Measurements from ENCODE around the gene VGLL2. TPM values are rescaled to one million over a fixed set of nuclear protein-coding genes. Genes with fewer than 3 reads are reported as not detected.
"Not testable (repeated sequence)": the region's sequence is repeated elsewhere in the genome, so short reads cannot be mapped to it uniquely, and the experiment has no call there.

VGLL2 gene, protein sequence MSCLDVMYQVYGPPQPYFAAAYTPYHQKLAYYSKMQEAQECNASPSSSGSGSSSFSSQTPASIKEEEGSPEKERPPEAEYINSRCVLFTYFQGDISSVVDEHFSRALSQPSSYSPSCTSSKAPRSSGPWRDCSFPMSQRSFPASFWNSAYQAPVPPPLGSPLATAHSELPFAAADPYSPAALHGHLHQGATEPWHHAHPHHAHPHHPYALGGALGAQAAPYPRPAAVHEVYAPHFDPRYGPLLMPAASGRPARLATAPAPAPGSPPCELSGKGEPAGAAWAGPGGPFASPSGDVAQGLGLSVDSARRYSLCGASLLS
- not detected for total RNA-seq
- long read RNA-seq: 0 reads

DNA sequence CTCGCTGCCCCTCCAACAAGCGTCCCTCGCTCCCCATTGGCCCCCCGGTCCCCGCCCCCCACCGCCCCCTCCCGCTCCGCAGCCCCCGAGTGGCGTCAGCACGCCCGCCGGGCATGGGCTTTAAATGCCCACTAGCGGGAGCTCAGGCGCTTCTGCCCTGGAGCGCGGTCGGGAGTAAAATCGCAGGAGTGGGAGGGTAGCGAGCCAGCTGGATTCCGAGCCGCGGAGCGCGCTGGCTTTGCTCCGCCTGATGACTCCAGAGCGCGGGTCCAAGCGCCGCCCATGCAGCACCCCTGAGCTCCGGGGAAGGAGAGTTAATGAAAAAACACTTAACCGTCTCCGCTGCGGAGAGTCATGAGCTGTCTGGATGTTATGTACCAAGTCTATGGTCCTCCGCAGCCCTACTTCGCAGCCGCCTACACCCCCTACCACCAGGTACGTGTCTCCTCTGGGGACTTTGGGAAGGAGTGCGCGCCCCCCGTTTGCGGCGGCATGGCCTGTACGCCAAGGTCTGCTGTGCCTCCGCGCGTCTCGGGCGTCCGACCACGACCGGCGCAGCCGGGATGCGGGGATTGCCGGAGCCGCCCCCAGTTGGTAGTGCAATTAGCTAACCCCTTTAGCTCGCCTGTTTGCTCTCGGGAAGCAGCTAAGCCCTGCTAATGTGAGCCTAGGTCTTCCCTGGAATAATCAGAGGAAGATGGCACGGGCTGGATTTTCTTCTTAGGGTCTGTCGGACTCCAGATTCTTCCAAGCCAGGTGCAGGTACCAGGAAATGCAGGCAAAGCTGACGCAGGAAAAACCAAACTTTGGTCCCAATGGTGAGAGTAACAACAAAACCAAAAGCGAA lies at the start of gene VGLL2:
VGLL2 (plus strand) TSS at position 149 of the 847 bp plus-strand sequence; CDS start at position 355, 206 bp downstream.
- peak; percentile 55 for DNase-seq
- ATAC-seq (ENCODE audit: poor library complexity): peak; percentile 90
- intact Hi-C loops (cut with DNase I): no loop called here

DNA sequence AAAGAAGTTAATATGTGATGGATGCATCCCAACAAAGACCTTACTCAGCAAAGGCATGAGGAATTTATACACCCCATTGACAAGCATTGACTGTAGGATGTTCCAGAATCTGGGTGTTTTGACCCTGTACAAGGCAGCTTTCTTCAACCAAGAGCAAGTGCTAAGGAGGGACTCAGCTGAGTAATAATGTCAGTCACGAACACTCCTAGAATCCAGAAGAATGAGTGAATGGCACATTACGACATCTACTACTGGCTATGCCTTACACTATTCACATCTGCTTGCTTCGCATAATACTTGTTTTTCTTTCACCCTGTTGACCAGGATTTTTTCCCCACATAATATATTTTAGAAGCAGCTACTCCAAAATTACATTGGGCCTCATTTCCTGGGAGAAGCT lies 42.5 kb upstream of the VGLL2 start:
- ATAC-seq (ENCODE audit: poor library complexity) (no peak), DNase-seq (no peak)
- intact Hi-C loops (cut with DNase I): no loop called here

DNA sequence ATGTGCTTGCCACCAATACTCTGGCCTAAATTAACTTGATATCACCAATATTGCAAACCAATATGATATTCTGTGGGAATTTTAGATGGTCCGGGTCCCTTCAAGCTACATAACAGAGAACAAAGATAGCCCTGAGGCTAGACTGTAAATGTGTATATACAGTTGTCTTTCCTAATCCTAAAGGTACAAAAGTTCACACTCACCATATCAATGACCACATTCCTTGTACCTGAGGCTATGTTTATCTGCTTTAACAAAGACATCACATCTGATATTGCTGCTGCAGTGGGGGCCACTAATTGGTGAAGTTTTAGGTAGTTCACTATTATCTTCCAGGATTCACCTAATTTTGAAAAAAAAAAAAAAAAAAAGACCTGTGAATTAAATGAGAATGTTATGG lies 38.6 kb upstream of the VGLL2 start:
- no peak for DNase-seq
- ATAC-seq (ENCODE audit: poor library complexity): no peak
- intact Hi-C loops (cut with DNase I): no loop called here

DNA sequence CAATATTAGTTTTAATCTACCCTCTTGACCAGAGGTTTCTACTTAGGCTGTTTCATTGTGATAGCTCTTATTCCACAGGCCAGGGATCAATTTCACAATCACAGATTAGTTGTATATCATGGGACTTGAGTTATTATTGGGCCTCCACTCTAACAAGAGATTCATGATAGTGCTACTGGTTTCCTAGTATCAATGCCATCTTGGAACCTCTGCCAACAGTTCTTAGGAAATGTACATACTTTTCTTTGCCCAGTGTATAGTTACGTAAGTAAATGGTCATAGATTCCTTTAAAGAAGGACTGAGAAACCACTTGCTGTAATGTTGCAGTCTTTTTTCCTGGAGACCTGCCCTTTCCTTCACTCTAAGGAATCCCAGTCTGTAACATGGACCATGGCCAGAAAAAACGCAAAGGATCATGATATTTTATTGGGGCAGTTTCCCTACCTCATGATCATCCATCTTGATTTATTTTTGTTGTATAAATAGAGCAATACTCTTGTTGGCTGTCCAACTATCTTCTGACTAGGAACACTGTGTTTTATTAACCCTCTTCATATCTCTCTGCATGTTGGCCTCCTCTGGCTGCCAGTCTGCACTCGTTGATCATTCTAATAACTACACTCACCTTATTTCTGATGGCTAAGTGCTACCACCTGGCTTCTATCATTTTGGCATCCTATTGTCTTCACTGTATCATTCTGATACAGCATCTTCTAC lies 38.0 kb upstream of the VGLL2 start:
- intact Hi-C loops (cut with DNase I): no loop called here
- DNase-seq (no peak), ATAC-seq (ENCODE audit: poor library complexity) (no peak)

DNA sequence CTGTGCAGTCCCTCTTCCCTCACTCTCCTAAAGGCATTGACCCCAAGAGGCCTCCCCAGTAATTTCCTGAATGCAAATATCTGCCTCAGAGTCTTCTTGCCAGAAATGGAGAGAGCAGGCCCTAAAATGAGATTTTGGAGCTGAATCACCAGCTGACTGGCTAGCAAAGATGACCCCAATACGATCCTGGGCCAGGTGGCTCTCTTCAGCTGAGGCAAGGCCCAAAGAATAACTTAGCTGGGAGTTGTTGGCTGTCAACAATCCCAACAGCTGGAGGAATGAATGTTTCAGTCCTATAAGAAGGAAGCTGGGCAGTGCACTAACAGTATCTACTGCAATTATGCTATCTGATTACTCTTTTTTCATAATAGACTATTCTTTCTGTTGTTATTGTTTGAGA lies 37.2 kb upstream of the VGLL2 start:
- ATAC-seq (ENCODE audit: poor library complexity) (peak; percentile 38), DNase-seq (no peak)
- intact Hi-C loops (cut with DNase I): no loop called here

DNA sequence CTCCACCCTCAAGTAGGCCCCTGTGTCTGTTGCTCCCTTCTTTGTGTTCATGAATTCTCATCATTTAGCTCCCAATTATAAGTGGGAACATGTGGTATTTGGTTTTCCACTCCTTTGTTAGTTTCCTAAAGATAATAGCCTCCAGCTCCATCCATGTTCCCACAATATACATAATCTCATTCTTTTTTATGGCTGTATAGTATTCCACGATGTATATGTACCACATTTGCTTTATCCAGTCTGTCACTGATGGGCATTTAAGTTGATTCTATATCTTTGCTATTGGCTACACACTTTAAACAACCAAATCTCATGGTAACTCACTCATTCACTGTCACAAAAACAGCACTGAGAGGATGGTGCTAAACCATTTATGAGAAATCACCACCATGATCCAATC lies 35.5 kb upstream of the VGLL2 start:
- no peak for DNase-seq
- no peak for ATAC-seq (ENCODE audit: poor library complexity)
- intact Hi-C loops (cut with DNase I): no loop called here

DNA sequence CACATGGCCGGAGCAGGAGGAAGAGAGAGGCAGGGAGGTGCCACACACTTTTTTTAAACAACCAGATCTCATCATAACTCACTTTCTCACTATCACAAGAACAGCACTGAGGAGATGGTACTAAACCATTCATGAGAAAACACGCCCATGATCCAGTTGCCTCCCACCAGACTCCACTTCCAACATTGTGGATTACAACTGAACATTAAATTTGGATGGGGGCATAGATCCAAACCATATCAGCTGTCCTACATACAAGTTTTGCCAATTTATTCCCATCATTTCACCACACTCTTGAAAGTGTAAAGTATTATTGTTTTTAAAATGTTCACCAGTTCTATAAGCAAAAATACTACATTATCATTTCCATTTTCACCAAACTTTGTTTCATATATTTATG lies 33.9 kb upstream of the VGLL2 start:
- intact Hi-C loops (cut with DNase I): no loop called here
- ATAC-seq (ENCODE audit: poor library complexity): no peak
- no peak for DNase-seq

DNA sequence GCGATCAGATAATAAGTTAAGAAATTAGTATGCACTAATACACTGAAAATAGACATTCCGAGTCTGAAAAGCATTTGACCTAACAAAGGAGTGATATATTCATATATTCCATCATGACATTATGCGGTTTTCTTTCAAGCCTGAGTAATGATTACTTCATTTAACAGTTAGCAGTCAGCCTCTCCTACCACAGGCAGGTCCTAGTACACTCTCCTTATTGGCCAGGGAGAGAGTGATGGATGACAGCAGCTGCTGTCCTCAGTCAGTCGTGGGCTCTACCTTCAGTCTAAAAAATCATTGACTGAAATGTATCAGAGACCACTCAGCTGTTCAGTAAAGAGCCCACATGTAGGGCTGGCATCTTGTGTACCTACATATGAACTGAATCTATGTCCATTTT lies 33.2 kb upstream of the VGLL2 start:
- no peak for ATAC-seq (ENCODE audit: poor library complexity)
- no peak for DNase-seq
- intact Hi-C loops (cut with DNase I): no loop called here

DNA sequence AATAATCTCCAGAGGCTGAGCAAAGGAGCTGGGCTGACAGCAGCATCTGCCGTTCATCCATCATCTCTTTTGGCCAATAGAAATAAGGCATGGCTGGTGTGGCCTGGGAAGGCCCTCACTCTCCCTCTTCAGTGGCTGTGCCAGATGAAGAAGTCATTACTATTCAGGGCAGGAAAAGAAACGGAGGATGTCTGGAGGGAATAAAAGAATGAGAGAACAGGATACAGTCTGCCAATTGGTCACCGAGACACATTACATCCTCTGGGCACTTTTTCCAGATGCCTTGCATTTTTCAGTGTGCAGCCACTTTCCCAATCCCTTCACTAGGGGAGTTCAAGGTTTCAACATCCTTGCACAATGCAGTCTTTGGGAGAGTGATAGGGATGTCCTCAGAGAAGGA lies 32.2 kb upstream of the VGLL2 start:
- DNase-seq (no peak), ATAC-seq (ENCODE audit: poor library complexity) (peak; percentile 71)
- intact Hi-C loops (cut with DNase I): no loop called here

DNA sequence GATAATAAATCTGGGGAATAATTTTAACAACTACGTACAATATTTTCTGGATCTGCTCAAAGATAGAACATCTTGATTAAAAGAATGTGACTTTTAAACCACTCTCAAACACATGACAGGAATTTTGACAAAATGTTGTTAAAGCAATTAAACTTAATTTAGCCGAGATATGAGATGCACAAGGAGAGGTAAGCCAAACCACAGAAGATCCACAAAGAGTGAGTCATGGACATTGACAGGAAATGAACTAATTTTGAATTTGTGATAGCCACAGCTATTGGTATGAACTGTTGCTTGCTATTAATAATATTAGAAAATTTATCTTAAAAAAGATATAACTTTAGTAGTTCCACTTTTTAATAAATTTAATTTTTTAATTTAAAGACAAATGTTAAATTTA lies 27.8 kb upstream of the VGLL2 start:
- intact Hi-C loops (cut with DNase I): no loop called here
- ATAC-seq (ENCODE audit: poor library complexity): no peak
- DNase-seq: no peak

DNA sequence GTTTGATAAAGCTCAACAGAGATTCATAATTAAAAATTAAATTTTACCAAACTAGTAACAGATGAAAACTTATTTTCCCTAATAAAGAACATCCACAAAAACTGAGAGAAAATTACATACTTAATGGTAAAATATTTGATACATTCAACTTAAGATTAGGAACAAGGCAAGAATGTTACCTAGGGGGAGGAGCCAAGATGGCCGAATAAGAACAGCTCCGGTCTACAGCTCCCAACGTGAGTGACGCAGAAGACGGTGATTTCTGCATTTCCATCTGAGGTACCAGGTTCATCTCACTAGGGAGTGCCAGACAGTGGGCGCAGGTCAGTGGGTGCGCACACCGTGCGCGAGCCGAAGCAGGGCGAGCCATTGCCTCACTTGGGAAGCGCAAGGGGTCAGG lies 20.8 kb upstream of the VGLL2 start:
- intact Hi-C loops (cut with DNase I); DNase-seq; ATAC-seq (ENCODE audit: poor library complexity): not testable (repeated sequence)

DNA sequence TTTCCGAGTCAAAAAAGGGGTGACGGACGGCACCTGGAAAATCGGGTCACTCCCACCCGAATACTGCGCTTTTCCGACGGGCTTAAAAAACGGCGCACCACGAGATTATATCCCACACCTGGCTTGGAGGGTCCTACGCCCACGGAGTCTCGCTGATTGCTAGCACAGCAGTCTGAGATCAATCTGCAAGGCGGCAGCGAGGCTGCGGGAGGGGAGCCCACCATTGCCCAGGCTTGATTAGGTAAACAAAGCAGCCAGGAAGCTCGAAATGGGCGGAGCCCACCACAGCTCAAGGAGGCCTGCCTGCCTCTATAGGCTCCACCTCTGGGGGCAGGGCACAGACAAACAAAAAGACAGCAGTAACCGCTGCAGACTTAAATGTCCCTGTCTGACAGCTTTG lies 20.4 kb upstream of the VGLL2 start:
- intact Hi-C loops (cut with DNase I); DNase-seq; ATAC-seq (ENCODE audit: poor library complexity): not testable (repeated sequence)

DNA sequence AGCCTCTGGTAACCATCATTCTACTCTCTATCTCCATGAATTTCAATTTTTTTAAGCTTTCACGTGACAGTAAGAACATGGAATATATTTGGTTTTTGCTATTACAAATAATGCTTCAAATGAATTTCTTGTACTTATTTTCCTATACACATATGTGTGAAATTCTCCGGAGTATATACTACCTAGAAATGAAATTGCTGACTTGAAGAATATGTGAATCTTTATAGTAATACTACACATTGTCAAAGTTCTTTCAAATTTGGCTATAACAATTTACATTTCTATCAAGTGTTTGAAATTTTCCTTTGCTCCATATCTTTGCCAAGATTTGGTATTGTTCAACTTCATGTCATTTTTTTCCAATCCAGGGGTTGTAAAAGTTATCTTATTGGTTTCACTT lies 11.6 kb upstream of the VGLL2 start:
- DNase-seq (no peak), ATAC-seq (ENCODE audit: poor library complexity) (no peak)
- intact Hi-C loops (cut with DNase I): no loop called here

DNA sequence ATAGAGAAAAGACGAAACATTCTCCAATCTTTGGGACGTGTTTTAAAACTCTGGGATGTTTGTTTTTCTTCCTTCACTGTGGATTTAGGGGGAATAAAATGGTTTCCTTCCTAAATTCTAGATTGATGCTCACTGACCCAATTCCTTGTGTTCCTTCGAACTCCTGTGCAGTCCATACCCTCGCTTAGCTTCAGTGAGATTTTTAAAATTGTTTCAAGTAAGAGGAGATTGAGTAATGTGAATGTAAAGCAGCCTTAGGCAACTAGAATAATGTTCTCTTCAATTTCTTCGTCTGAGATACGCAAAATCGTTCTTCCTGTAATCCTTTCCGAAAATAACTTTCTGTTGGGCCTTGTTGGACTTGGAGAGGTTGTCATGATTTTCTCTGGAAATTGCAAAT lies 2.6 kb upstream of the VGLL2 start:
- intact Hi-C loops (cut with DNase I): no loop called here
- DNase-seq (no peak), ATAC-seq (ENCODE audit: poor library complexity) (no peak)

DNA sequence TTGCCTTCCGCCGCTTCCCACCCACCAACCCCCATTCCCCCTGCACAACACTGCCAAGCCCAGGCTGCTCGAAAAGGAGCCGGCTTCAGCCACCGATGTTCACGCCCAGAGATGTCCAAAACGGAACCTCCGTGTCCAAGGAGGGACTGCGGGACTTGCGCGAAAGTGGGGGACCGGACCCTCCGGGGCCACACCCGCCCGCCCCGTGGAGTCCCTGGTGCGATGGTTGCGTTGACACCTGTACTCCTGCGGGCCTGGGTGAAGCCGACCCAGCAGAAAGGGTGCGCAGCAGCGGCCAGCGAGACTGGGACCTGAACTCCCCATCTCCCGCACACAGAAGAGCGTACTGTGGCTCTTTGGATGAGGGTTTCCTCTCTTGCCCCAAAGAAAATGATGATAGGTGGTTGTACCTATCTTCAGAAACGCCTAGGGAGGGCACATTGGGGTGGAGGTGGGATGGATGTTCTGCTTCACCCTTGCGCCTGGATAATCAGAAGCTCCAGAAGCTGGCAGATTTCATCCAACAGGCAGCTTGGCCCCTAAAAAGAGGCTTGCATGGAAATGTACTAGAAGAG lies 1.9 kb upstream of the VGLL2 start:
- intact Hi-C loops (cut with DNase I): no loop called here
- DNase-seq: no peak
- ATAC-seq (ENCODE audit: poor library complexity): no peak

DNA sequence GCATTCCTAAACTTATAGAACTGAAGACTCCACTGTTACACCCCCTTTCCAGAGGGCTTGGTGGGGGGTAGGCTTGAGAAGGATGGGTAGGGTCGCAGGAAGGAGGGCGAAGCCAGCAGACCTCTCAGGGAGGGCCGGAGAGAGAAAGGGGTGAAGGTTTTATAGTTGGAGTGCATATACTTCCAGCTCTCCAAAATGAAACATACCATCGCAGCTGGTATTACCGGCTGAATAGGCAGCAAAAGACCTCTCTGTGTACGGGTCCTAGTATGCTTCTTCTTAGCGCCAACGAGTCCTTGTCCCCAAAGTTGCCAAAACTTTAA lies 1.0 kb upstream of the VGLL2 start:
- ATAC-seq (ENCODE audit: poor library complexity) (no peak), DNase-seq (no peak)
- intact Hi-C loops (cut with DNase I): no loop called here

DNA sequence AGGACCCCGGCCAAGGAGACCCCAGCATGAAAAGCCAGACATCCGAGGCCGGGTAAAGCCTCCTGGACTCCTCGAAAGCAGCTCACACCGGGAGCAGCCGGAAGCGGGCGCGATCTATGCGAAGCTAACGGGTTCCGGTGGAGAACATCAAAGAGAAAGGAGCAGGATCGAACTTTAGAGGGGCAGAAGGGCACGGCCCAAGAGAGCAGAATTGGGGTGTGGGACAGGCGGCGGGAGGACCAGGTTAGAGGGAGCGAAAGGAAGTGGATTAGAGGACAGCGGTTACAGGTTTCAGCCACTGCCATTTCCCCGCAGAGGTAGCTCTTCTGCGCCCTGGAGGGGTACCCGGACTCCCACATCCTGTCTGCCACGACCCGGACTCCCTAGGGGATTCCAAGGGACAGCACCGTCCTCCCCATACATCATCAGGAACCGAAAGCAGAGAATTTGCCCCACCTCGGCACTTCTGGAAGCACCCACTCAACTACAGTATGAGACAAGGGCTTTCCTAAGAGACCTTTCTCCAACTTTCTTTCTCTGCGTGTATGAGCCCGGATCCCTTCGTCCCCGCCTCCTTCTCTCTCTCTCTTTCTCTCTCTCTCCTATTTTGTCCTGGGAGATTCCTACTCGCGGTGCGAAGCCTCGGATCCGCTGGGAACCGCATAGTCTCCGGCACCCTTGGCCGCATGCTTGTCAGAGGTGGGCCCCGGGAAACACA lies 507 bp upstream of the VGLL2 start:
- intact Hi-C loops (cut with DNase I): no loop called here
- peak; percentile 32 for ATAC-seq (ENCODE audit: poor library complexity)
- peak; percentile 33 for DNase-seq

DNA sequence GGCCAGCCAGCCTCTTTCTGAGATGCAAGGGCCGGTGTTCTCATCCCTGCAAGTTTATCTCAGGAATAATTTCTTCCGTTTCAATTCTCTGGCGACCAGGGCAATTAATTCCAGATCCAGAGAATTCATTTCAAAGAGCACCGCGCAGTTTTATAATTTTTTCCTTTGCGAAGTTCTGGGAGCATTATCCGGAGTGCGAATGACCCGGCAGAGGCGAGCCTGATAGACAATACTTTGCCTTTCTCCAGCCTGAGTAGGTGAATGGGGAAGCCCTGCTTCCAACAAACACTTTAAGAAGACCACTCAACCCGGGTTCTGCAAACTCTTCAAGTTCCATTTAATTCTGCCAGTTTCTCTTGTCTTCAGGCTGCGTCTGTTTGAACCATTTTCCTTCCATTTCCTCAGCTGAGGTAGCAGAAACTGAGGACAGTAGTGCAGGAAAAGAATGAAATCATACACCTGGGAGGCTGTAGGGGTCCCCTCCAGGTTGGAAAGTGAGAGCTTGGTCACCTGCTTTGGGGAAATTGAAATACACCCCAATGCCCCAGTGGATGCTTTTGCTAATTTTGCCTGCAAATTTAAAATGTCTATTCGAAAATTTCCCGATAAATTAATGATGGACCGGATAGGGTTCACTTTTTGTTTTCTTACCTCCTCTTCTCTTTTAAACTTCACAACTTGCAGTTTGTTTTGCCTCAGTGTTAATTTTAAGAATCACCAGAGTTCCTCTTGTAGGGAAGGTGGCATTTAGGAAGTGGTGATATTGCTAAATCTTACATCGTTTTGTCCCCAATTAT lies 1.1 kb downstream of the VGLL2 start:
- intact Hi-C loops (cut with DNase I): no loop called here

More for the DNA sequence above, 1.1 kb downstream of the VGLL2 start:
- DNase-seq (no peak), ATAC-seq (ENCODE audit: poor library complexity) (no peak)
